ENCODE data around the gene KRTAP9-7.
"Not testable (repeated sequence)": the region's sequence is repeated elsewhere in the genome, so short reads cannot be mapped to it uniquely, and the experiment has no call there.

KRTAP9-7 gene, protein sequence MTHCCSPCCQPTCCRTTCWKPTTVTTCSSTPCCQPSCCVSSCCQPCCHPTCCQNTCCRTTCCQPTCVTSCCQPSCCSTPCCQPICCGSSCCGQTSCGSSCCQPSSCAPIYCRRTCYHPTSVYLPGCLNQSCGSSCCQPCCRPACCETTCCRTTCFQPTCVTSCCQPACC
- long read RNA-seq, result 0 reads

DNA sequence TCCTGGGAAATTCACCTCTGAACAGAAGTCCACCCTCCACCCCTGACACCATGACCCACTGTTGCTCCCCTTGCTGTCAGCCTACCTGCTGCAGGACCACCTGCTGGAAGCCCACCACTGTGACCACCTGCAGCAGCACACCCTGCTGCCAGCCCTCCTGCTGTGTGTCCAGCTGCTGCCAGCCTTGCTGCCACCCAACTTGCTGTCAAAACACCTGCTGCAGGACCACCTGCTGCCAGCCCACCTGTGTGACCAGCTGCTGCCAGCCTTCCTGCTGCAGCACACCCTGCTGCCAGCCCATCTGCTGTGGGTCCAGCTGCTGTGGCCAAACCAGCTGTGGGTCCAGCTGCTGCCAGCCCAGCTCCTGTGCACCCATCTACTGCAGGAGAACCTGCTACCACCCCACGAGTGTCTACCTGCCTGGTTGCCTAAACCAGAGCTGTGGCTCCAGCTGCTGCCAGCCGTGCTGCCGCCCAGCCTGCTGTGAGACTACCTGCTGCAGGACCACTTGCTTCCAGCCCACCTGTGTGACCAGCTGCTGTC lies at the start of gene KRTAP9-7:
Gene KRTAP9-7 (plus strand): TSS at position 51 of the 543 bp plus-strand sequence. CDS start 0 bp downstream, at position 51.
- not testable (repeated sequence) for DNase-seq (ENCODE audit: low read depth in 1 of 2, low spot score in 1 of 2); H3K27ac ChIP-seq (replicated peaks); H3K4me3 ChIP-seq (replicated peaks; ENCODE audit: insufficient read depth, low read length); H3K27me3 ChIP-seq (ENCODE audit: insufficient read depth, poor library complexity, severe bottlenecking)

DNA sequence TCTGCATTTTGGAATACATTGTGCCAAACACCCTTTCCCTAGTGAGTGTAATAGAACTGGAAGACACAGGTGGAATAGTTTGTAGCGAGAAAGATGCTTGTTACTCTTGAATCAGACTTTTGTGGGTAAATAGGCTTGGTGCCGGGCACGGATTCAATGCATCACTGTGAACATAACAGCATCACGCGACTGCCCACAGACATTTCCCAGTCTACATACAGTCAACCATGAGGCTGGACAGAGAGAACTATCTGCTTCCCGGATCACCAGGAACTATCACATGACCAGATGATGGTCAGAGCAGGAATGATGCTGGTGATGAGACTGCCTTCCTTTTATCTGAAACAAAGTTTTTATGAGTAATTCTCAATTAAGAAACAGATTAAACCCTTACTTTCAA lies 49.4 kb upstream of the KRTAP9-7 start:
- H3K27ac ChIP-seq (replicated peaks), result no peak overlapping the region
- H3K27me3 ChIP-seq (ENCODE audit: insufficient read depth, poor library complexity, severe bottlenecking), result peaks cover 2% of the 10 kb centered on the region
- no peak overlapping the region for H3K4me3 ChIP-seq (replicated peaks; ENCODE audit: insufficient read depth, low read length)
- TF ChIP-seq SPI1 (IDR thresholded peaks at IDR 0.05; ENCODE audit: borderline replicate concordance, low read depth), result no peak
- TF ChIP-seq, protein P1, sequence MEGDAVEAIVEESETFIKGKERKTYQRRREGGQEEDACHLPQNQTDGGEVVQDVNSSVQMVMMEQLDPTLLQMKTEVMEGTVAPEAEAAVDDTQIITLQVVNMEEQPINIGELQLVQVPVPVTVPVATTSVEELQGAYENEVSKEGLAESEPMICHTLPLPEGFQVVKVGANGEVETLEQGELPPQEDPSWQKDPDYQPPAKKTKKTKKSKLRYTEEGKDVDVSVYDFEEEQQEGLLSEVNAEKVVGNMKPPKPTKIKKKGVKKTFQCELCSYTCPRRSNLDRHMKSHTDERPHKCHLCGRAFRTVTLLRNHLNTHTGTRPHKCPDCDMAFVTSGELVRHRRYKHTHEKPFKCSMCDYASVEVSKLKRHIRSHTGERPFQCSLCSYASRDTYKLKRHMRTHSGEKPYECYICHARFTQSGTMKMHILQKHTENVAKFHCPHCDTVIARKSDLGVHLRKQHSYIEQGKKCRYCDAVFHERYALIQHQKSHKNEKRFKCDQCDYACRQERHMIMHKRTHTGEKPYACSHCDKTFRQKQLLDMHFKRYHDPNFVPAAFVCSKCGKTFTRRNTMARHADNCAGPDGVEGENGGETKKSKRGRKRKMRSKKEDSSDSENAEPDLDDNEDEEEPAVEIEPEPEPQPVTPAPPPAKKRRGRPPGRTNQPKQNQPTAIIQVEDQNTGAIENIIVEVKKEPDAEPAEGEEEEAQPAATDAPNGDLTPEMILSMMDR (IDR thresholded peaks at IDR 0.05; ENCODE audit: insufficient read depth, low read length), result no peak
- TF ChIP-seq, protein P2, sequence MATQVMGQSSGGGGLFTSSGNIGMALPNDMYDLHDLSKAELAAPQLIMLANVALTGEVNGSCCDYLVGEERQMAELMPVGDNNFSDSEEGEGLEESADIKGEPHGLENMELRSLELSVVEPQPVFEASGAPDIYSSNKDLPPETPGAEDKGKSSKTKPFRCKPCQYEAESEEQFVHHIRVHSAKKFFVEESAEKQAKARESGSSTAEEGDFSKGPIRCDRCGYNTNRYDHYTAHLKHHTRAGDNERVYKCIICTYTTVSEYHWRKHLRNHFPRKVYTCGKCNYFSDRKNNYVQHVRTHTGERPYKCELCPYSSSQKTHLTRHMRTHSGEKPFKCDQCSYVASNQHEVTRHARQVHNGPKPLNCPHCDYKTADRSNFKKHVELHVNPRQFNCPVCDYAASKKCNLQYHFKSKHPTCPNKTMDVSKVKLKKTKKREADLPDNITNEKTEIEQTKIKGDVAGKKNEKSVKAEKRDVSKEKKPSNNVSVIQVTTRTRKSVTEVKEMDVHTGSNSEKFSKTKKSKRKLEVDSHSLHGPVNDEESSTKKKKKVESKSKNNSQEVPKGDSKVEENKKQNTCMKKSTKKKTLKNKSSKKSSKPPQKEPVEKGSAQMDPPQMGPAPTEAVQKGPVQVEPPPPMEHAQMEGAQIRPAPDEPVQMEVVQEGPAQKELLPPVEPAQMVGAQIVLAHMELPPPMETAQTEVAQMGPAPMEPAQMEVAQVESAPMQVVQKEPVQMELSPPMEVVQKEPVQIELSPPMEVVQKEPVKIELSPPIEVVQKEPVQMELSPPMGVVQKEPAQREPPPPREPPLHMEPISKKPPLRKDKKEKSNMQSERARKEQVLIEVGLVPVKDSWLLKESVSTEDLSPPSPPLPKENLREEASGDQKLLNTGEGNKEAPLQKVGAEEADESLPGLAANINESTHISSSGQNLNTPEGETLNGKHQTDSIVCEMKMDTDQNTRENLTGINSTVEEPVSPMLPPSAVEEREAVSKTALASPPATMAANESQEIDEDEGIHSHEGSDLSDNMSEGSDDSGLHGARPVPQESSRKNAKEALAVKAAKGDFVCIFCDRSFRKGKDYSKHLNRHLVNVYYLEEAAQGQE (IDR thresholded peaks at IDR 0.05; ENCODE audit: insufficient replicate concordance, low read depth), result no peak
- no peak for TF ChIP-seq GABPA (IDR thresholded peaks at IDR 0.05; ENCODE audit: low read depth)
- TF ChIP-seq POLR2AphosphoS5 (IDR thresholded peaks at IDR 0.05; ENCODE audit: low read depth), result no peak
- no peak for DNase-seq (ENCODE audit: low read depth in 1 of 2, low spot score in 1 of 2)

DNA sequence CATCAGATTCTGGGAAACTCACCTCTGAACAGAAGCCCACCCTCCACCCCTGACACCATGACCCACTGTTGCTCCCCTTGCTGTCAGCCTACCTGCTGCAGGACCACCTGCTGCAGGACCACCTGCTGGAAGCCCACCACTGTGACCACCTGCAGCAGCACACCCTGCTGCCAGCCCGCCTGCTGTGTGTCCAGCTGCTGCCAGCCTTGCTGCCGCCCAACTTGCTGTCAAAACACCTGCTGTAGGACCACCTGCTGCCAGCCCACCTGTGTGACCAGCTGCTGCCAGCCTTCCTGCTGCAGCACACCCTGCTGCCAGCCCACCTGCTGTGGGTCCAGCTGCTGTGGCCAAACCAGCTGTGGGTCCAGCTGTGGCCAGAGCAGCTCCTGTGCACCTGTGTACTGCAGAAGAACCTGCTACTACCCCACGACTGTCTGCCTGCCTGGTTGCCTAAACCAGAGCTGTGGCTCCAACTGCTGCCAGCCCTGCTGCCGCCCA lies 48.9 kb upstream of the KRTAP9-7 start, which contains the start of gene KRTAP9-2:
Gene KRTAP9-2 (plus strand): TSS at position 51 of the 498 bp plus-strand sequence. CDS start 7 bp downstream, at position 58.
- not testable (repeated sequence) for H3K27ac ChIP-seq (replicated peaks); H3K27me3 ChIP-seq (ENCODE audit: insufficient read depth, poor library complexity, severe bottlenecking); H3K4me3 ChIP-seq (replicated peaks; ENCODE audit: insufficient read depth, low read length); DNase-seq (ENCODE audit: low read depth in 1 of 2, low spot score in 1 of 2)

DNA sequence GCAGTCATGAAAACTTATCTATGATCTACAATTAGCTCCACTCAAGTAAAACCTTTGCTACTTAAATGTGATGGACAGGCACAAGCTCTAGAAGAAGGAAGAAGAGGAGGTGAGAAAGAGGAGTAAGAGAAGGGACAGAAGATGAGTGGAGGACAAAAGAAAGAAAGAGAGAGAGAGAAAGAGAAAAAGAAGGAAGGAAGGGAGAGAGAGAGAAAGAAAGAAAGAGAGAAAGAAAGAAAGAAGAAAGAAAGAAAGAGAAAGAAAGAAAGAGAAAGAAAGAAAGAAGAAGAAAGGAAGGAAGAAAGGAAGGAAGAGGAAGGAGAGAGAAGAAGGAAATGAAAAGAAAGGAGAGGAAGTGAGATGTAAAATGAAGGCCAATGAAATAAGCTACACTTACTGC lies 45.4 kb upstream of the KRTAP9-7 start:
- no peak for DNase-seq (ENCODE audit: low read depth in 1 of 2, low spot score in 1 of 2)
- TF ChIP-seq, protein P2 (IDR thresholded peaks at IDR 0.05; ENCODE audit: insufficient replicate concordance, low read depth), result no peak
- no peak overlapping the region for H3K27ac ChIP-seq (replicated peaks)
- no peak overlapping the region for H3K4me3 ChIP-seq (replicated peaks; ENCODE audit: insufficient read depth, low read length)
- H3K27me3 ChIP-seq (ENCODE audit: insufficient read depth, poor library complexity, severe bottlenecking), result peaks cover 4% of the 10 kb centered on the region

DNA sequence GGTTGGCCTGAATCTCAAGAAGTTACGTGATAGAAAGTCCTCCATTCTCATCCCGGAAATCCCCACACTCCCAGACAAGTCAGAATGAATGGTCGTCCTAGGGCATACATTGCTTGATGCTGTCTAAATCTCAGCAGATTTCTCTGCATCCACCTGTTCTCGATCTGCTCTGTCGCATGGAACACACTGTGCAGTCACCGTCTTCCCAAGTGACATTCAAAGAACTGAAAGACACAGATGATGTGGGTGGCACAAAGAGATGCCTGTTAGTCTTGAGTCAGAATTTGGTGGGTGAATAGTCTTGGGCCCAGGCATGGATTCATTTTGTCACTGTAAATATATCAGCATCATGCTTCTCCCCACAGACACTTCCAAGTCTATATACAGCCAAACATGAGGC lies 43.8 kb upstream of the KRTAP9-7 start:
- TF ChIP-seq, protein P1 (IDR thresholded peaks at IDR 0.05; ENCODE audit: insufficient read depth, low read length), result no peak
- TF ChIP-seq, protein P2 (IDR thresholded peaks at IDR 0.05; ENCODE audit: insufficient replicate concordance, low read depth), result no peak
- TF ChIP-seq SPI1 (IDR thresholded peaks at IDR 0.05; ENCODE audit: borderline replicate concordance, low read depth), result no peak
- no peak for TF ChIP-seq GABPA (IDR thresholded peaks at IDR 0.05; ENCODE audit: low read depth)
- TF ChIP-seq POLR2AphosphoS5 (IDR thresholded peaks at IDR 0.05; ENCODE audit: low read depth), result no peak
- no peak for DNase-seq (ENCODE audit: low read depth in 1 of 2, low spot score in 1 of 2)
- no peak overlapping the region for H3K27ac ChIP-seq (replicated peaks)
- peaks cover 4% of the 10 kb centered on the region for H3K27me3 ChIP-seq (ENCODE audit: insufficient read depth, poor library complexity, severe bottlenecking)
- no peak overlapping the region for H3K4me3 ChIP-seq (replicated peaks; ENCODE audit: insufficient read depth, low read length)

DNA sequence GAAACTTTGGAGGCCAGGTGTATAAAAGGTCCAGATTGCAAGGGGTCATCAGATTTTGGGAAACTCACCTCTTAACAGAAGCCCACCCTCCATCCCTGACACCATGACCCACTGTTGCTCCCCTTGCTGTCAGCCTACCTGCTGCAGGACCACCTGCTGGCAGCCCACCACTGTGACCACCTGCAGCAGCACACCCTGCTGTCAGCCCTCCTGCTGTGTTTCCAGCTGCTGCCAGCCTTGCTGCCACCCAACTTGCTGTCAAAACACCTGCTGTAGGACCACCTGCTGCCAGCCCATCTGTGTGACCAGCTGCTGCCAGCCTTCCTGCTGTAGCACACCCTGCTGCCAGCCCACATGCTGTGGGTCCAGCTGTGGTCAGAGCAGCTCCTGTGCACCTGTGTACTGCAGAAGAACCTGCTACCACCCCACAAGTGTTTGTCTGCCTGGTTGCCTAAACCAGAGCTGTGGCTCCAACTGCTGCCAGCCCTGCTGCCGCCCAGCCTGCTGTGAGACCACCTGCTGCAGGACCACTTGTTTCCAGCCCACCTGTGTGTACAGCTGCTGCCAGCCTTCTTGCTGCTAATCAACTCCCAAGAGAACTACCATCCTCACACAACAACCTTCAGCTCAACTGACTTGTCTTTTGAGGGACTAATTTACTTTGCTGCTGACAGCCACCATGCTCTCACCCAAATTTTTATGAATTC lies 42.9 kb upstream of the KRTAP9-7 start, which contains the start of gene KRTAP9-3:
Gene KRTAP9-3 (plus strand): TSS at position 51 of the 707 bp plus-strand sequence. CDS start 53 bp downstream, at position 104.
- H3K4me3 ChIP-seq (replicated peaks; ENCODE audit: insufficient read depth, low read length); DNase-seq (ENCODE audit: low read depth in 1 of 2, low spot score in 1 of 2); H3K27me3 ChIP-seq (ENCODE audit: insufficient read depth, poor library complexity, severe bottlenecking); H3K27ac ChIP-seq (replicated peaks): not testable (repeated sequence)
